GM21381 (cell line): ENCODE measurements around the gene ORC4.

ENCODE experiments used
- ATAC-seq: cut with Tn5 transposase; IDR thresholded peaks from one replicate; pipeline ENCODE4 v1.9.1; 2021; ENCODE audit warnings: mild to moderate bottlenecking, moderate library complexity; ENCODE audit not compliant: unreplicated experiment

The ORC4 gene

GRCh38 chr2:148020111-148021058 is at the start of gene ORC4:
TSS of gene ORC4 (minus strand) at chr2:148020737. CDS start at chr2:147975958, 44,779 bp downstream.
- ATAC-seq, result peak; percentile 81

DNA sequence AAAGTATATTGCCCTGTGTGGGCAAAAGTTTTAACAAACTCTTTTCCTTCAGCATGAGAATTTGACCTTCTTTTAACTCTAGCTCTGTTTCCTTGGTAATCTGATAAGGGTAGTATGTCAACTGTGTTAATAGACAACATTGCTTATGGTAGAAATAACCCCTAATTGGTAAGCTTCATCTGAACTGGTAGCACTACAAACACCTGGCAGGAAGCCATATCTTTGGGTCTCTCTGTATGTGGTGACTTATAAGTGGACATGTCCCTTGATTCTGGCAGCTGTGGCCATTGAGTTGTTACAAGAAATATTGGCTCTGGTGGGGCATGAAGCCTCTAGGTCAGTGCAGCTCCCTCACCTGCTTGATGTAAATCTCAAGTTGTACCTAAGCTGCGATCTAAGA is 47.3 kb upstream of the ORC4 start:
- no peak for ATAC-seq

DNA sequence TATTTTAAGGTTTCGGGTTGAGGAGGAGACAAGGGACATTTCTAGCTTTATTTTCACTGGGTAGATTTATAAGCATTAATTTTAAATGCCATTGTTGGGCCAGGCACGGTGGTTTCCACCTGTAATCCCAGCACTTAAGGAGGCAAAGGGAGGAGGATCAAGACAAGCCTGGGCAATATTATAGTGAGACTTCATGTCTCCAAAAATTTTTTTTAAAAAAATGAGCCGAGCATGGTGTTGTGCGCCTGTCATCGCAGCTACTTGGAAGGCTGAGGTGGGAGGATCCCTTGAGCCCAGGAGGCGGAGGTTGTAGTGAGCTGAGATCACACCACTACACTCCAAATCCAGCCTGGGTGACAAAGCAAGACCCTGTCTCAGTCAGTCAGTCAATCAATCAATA is 45.4 kb upstream of the ORC4 start:
- no peak for ATAC-seq

DNA sequence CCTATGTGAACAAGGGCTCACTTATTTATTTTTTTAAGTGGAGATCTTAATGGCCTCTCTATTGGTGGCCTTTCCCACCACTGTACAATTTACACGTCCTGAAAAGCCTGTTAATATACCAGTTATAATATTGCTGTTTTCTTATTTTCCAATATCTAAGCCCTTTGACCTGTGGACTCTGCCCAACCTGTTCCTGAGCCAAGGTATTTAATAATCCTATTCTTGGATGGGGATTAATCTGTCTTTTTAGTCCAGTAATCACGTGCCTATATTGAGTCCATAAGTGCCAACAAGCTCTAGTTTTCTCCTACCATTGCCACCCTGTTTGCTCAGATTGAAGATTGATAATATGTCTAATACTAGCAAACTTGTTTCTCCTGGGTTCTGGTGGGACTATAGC is 43.1 kb upstream of the ORC4 start:
- no peak for ATAC-seq

DNA sequence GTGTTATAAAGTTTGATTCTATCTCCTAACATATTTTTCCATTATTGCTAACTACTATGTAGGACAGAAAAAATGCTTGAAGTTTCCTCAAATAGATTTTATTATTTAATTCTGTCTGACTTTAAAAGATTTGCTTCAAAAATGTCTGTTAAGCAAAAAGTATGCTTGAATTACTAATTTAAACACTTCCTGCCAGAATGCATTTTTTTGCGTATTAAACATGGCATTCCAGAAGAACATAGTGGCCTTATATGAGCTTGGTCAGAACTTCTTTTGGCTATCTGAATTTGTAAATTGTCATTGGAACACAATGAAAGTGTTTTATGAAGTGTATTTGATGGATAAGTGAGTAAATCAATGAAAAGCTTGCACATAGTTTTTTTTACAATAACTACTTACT is 38.1 kb upstream of the ORC4 start:
- no peak for ATAC-seq

DNA sequence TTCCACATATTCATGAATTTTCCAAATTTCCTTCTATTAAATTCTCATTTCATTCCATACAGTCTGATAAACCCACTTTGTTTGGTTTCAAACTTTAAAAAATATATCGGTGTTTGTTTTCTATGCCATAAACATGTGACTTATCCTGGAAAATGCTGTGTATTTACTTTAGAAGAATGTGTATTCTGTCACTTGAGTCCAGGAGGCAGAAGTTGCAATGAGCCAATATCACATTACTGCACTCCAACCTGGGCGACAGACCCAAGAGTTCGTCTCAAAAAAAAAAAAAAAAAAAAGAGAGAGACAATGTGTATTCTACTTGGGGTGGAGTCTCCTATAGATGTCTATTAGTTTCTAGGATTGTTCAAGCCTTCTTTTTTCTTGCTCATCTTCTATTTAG is 32.1 kb upstream of the ORC4 start:
- no peak for ATAC-seq

DNA sequence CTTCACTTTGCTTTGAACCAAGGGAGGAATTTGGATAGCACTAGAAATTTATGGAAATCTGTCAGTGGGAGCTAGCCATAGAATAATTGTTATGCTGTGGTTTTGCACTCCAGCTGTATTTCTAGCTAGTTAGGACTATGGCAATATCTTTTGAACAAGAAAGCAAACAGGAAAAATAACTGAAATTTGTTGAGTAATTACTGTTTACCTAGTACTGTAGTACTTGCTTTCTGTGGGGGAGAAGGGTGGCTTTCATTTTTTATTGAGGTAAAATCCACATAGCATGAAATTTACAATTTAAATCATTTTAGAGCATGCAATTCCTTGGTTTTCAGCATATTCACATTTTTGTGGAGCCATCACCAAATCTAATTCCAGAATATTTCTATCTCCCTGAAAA is 28.7 kb upstream of the ORC4 start:
- ATAC-seq, result no peak

DNA sequence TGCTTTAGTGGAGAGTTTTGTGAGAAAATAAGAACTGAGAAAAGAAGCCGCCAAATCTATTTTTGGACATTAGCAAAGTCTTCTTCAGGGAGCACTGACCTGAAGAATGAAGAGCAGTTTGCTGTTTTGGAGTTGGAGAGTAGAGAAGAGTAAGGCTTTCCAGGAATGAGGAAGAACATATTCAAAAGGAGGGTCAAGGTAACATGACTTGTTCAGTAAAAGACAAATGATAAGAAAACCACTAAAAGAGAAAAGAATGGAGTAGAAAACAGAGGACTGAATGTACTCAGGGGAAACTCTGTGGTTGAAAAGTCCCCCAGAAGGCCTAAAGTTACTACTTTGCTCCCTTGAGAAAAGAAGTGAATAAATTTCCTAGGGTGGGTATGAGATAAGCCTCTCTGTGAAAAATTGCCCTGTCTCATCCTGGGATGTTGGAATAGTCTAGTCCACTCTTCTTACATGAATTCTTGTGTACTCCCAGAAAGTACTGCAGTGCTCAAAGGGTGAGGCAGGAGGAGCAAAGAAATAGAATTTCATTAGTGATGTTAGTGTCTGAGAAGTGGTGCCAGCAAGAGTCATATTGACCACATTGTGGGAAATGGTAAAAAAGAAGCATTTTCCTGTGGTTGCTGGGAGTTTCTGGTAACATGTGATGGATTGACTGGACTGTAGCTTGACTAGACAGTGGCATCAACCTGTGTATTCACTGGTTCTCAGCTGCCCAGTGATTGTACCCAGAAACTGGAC is 28.1 kb upstream of the ORC4 start:
- peak; percentile 62 for ATAC-seq

DNA sequence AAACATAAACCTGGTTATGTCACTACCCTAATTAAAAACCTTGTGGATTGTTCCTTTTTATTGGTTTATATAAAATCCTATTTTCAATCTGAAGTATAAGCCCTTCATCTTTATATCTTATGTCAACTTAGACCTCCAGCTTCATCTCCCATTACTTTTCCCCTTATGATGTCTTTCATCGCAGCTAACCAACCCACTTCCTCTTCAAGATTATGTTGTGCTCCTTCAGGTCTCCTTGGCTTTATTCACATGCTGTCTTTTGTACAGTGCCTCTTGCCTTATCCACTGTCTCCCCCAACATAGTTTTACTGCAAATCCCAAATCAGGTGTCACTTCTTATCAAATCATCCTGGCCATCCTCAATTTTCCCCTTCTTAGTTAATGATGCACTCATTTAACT is 26.3 kb upstream of the ORC4 start:
- no peak for ATAC-seq

DNA sequence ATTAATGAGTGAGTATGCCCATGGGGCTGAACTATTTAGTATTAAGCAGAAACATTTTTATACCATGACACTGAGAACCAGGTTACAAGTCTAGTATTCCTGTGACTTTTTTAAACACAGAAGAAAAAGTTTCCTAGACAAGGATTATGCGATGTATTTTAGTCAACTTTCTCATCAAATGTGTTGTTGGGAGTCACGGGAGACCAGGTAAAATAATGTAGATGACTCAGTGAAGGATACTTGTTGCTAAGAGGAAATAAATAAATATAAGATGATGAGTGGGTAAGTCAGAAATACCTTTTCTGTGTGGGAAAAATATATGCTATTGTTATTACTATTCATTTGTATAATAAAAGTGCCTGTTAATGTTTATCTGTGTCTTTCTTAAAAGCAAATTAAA is 23.8 kb upstream of the ORC4 start:
- ATAC-seq, result no peak

- peak; percentile 78 for ATAC-seq
Measured at GRCh38 chr2:148042219-148042618, 21.7 kb upstream of the ORC4 start.

DNA sequence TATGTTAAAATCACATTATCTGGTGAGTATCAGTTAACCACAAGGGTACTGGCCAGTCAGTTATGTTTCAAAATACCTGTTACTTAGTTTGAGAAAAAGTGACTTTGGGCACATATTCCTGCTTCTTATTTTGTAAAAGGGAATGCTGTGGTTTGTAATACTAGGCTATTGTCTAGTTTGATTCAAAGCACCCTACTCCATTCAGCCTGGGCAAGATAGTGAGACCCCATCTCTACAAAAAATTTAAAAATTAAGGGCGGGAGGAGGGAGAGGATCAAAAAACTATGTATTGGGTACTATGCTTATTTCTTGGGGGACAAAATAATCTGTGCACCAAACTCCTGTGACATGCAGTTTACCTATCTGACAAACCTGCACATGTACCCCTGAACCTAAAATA is 19.2 kb upstream of the ORC4 start:
- ATAC-seq, result no peak

DNA sequence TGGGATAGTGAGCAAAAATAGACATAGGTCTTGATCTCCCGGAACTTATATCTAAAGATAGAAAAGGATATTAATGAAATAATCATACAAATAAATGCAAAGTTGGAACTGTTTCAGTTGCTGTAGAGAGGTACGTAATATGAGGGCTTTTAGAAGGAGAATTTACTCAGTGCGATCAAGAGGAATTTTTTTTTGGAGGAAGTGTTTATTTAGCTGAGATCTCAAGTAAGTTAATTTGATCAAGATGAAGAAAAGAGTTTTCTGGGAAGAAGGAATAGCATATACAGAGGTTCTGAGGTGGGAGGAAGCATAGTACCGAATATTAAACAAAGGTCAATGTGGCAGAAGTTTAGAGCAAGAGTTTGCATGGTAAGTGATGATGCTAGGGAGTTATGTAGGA is 11.7 kb upstream of the ORC4 start:
- ATAC-seq, result no peak

GRCh38 chr2:148031152-148031551 is 10.6 kb upstream of the ORC4 start:
- ATAC-seq, result no peak

DNA sequence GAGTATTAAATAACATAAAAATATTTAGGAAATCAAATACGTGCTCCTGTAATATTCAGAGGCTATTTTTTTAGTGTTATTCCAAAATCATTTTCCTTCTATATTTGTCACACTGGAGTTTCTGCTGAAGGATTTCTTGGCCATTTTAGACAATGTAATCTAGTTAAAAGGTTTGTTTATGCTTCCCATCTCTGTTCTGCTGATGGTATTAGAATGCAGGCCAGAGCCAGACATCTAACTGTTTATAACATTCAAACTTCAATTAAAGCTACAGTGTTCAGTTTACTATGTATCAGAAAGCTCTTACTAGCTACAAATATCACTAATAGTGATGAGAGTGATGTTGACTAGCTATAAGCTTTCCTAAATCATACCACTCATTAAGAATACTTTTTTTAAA is 8.2 kb upstream of the ORC4 start:
- ATAC-seq, result no peak

DNA sequence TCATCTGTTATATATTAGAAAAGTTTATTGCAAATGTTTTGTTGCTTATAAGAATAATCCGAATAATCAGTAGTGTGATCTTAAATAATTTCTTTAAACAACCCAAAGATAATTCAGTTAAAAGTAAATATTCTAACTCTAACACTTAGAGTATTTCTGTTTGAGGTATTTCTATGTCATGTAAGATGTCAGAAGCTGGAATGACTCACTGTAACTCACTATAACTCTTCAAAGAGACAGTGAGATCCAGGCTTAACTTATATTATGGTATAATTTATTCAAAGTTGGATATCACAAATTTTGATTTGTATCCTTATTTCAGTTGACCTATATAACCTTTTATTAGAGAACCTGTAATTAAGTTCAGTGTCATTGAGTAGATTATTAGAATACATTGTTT is 7.3 kb upstream of the ORC4 start:
- no peak for ATAC-seq

- no peak for ATAC-seq
Measured at GRCh38 chr2:148026573-148026972, 6.0 kb upstream of the ORC4 start.

GRCh38 chr2:148023861-148024260 is 3.3 kb upstream of the ORC4 start:
- peak; percentile 33 for ATAC-seq

- no peak for ATAC-seq
Measured at GRCh38 chr2:148022882-148023281, 2.3 kb upstream of the ORC4 start.

DNA sequence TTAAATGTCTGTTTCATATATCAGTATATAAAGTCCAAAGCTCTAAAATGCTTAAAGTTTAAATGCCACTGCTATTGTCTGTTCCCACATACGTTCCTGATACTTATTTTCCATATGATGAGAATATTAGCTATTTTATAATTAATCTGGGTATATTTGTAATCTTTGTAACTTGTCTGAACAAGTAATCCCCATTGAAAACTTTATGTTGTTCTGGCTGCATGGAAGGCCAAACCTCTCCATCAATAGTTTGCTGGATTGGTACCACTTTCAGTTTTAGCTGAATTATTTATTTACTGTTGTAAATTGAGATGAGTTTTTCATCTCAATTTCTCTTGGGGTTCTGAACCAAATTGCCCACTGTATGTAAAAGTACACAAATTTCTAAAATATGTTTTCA is 1.8 kb upstream of the ORC4 start:
- no peak for ATAC-seq

DNA sequence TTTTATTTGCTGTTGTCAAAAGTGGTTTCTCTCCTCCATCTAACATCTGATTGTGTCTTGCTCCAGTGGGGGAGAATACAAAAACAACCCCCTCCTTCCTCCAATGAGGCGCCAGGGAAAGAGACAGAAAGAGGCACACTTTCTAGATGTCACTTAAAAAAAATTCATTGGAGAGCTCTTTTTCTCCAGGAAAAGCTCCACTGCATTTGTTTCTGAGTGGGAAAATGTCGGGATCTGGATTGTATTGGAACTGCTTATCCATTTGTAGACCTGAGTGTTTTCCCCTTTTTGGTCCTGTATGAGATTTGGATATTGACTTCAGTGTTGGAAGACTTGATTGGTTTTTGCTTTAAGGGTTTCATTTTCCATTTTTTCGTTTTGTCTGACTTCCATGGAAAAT is 1.3 kb upstream of the ORC4 start:
- ATAC-seq, result no peak
